HG02970 (cell line): ENCODE measurements around the gene TMEM164.

Source experiments
- ATAC-seq: cut with Tn5 transposase; IDR thresholded peaks from one replicate; pipeline ENCODE4 v1.9.1; 2021; ENCODE audit warnings: mild to moderate bottlenecking, moderate library complexity, moderate number of reproducible peaks; ENCODE audit not compliant: unreplicated experiment, low FRiP score

Gene TMEM164

GRCh38 chrX:110036162-110037033, 33.5 kb downstream of the TMEM164 start:
- ATAC-seq = no peak

- no peak for ATAC-seq
These were observed 34.3 kb downstream of the TMEM164 start for GRCh38 chrX:110037178-110037577.

GRCh38 chrX:110038900-110039299, 36.0 kb downstream of the TMEM164 start:
- no peak for ATAC-seq

- no peak for ATAC-seq
These were observed 39.1 kb downstream of the TMEM164 start for GRCh38 chrX:110041980-110042379.

GRCh38 chrX:110042496-110042895, 39.6 kb downstream of the TMEM164 start:
- ATAC-seq = no peak

GRCh38 chrX:110043506-110043905, 40.6 kb downstream of the TMEM164 start:
- no peak for ATAC-seq

GRCh38 chrX:110044346-110045249, 41.7 kb downstream of the TMEM164 start:
- ATAC-seq = no peak

- ATAC-seq = no peak
These were observed 42.5 kb downstream of the TMEM164 start for GRCh38 chrX:110045421-110045820.

- no peak for ATAC-seq
These were observed 43.1 kb downstream of the TMEM164 start for GRCh38 chrX:110046001-110046400.

GRCh38 chrX:110046971-110047370, 44.1 kb downstream of the TMEM164 start:
- ATAC-seq = no peak

GRCh38 chrX:110049096-110049495, 46.2 kb downstream of the TMEM164 start:
- ATAC-seq = no peak

- no peak for ATAC-seq
These were observed 47.5 kb downstream of the TMEM164 start for GRCh38 chrX:110050386-110050785.

- ATAC-seq = no peak
These were observed 48.0 kb downstream of the TMEM164 start for GRCh38 chrX:110050901-110051300.

- ATAC-seq = no peak
These were observed 48.6 kb downstream of the TMEM164 start for GRCh38 chrX:110051559-110051958.

GRCh38 chrX:110052303-110052702, 49.4 kb downstream of the TMEM164 start:
- no peak for ATAC-seq

GRCh38 chrX:110053453-110053852, 50.5 kb downstream of the TMEM164 start:
- ATAC-seq = no peak

- ATAC-seq = no peak
These were observed 52.7 kb downstream of the TMEM164 start for GRCh38 chrX:110055616-110056015.

GRCh38 chrX:110056419-110056818, 53.5 kb downstream of the TMEM164 start:
- ATAC-seq = no peak

- ATAC-seq = no peak
These were observed 56.5 kb downstream of the TMEM164 start for GRCh38 chrX:110059410-110059809.

- ATAC-seq = no peak
These were observed 57.4 kb downstream of the TMEM164 start for GRCh38 chrX:110060317-110060716.

- ATAC-seq = no peak
These were observed 58.1 kb downstream of the TMEM164 start for GRCh38 chrX:110060846-110061537.
